ENCODE measurements around the gene CPPED1. TPM values are rescaled to one million over a fixed set of nuclear protein-coding genes. Genes with fewer than 3 reads are reported as not detected.

Gene CPPED1
- total RNA-seq, 1 experiment from 2014 or later = 7.9 TPM

GRCh38 chr16:12681653-12682052 lies 122.0 kb downstream of the CPPED1 start:
- H2AFZ ChIP-seq (ENCODE audit: low read length) = no peak overlapping the region
- H3K9me3 ChIP-seq (ENCODE audit: control insufficient read depth, low read depth, low read length) = no peaks in the 10 kb centered on the region
- H3K36me3 Mint-ChIP-seq (ENCODE audit: insufficient read depth in 1 of 3, low read depth in 3 of 3) = peaks cover 0 to 18% (median 4%) of the 10 kb centered on the region in 3 experiments; a peak in 4 of 7 replicates
- H3K4me2 ChIP-seq (ENCODE audit: insufficient read depth, insufficient read length, low read length) = no peak overlapping the region
- H3K4ac ChIP-seq (ENCODE audit: low read depth, low read length) = no peak overlapping the region
- no peaks in the 10 kb centered on the region for H3K79me1 ChIP-seq (ENCODE audit: insufficient read depth, low read depth, low read length, poor library complexity, severe bottlenecking)
- H3K27me3 Mint-ChIP-seq (ENCODE audit: low read depth) = no peaks in the 10 kb centered on the region
- no peak overlapping the region for H3K4me3 Mint-ChIP-seq
- H4K91ac ChIP-seq (ENCODE audit: insufficient read length, low read depth, low read length) = no peak overlapping the region
- H4K5ac ChIP-seq (ENCODE audit: insufficient read length, low read depth, low read length) = no peak overlapping the region
- no peak overlapping the region; a peak in 1 of 7 replicates for H3K27ac Mint-ChIP-seq
- H3K9me3 Mint-ChIP-seq = peaks cover 5 to 11% of the 10 kb centered on the region in 2 experiments
- H2BK12ac ChIP-seq (ENCODE audit: insufficient read length, low read depth, low read length) = no peak overlapping the region
- no peaks in the 10 kb centered on the region for H4K20me1 ChIP-seq (ENCODE audit: control insufficient read depth, insufficient read depth, insufficient read length)
- TF ChIP-seq CTCF (conservative IDR thresholded peaks at IDR 0.05) = no peak
- H3K27me3 ChIP-seq (ENCODE audit: insufficient read depth, low read length) = no peaks in the 10 kb centered on the region
- peaks cover 42 to 45% of the 10 kb centered on the region in 2 experiments for H3K4me1 Mint-ChIP-seq
- no peak overlapping the region for H3K23ac ChIP-seq (ENCODE audit: insufficient read length, low read depth, low read length)
- WGBS (ENCODE audit: extremely low coverage, insufficient read length, low lambda C conversion rate) = no CpG with 5 or more reads among the region's 7 CpGs
- no peak overlapping the region for H4K8ac ChIP-seq (replicated peaks; ENCODE audit: insufficient read length, low read depth, low read length)
- no peak for DNase-seq
- no peak overlapping the region for H3K27ac ChIP-seq (ENCODE audit: insufficient read length, low read depth, low read length)
- no peak overlapping the region for H3T11ph ChIP-seq (ENCODE audit: low read length)
- H3K56ac ChIP-seq (ENCODE audit: insufficient read length, low read depth, low read length) = no peak overlapping the region
- H3K23me2 ChIP-seq (ENCODE audit: insufficient read length, low read depth, low read length, poor library complexity, severe bottlenecking) = no peaks in the 10 kb centered on the region
- no peak overlapping the region for H3K14ac ChIP-seq (ENCODE audit: insufficient read depth, low read length)
- H2BK20ac ChIP-seq (ENCODE audit: low read depth, low read length, poor library complexity, severe bottlenecking) = no peak overlapping the region
- no peak overlapping the region for H3K18ac ChIP-seq (ENCODE audit: insufficient read length, low read depth, low read length)
- H3K9ac ChIP-seq (ENCODE audit: extremely low read depth, insufficient read length, low read length) = no peak overlapping the region
- H2BK15ac ChIP-seq (ENCODE audit: low read depth, low read length) = no peak overlapping the region
- no peaks in the 10 kb centered on the region for H3K4me1 ChIP-seq (ENCODE audit: insufficient read depth, low read length)
- H3K79me2 ChIP-seq (ENCODE audit: insufficient read depth, low read length) = no peaks in the 10 kb centered on the region
- no peak overlapping the region for H2BK120ac ChIP-seq (ENCODE audit: low read depth, low read length, poor library complexity, severe bottlenecking)
- no peak overlapping the region for H2AK5ac ChIP-seq (ENCODE audit: insufficient read length, low read length)
- H2BK5ac ChIP-seq (ENCODE audit: insufficient read length, low read length) = no peak overlapping the region
